B cell (primary cell): ENCODE results near the gene CRYBA1.

Experiments used
- CTCF ChIP-seq: fragments of 200-600 bp; IDR thresholded peaks from one replicate; pipeline ENCODE4 v1.8.0; 2022; ENCODE audit warnings: antibody characterized with exemption, mild to moderate bottlenecking
- EZH2 ChIP-seq: IDR thresholded peaks from 2 replicates; pipeline ENCODE4 v1.6.1; 2012; ENCODE audit warnings: borderline replicate concordance, low read depth, mild to moderate bottlenecking, moderate library complexity, low read length; ENCODE audit not compliant: insufficient read depth, poor library complexity, severe bottlenecking

GRCh38 chr17:29216856-29217255 lies 29.8 kb upstream of the CRYBA1 start:
- TF ChIP-seq CTCF (no peak), EZH2 (no peak)
